Measurements from ENCODE around the gene TRIM13.
A peak's percentile ranks its signal among the peaks of the same experiment; 100 is the strongest.
"Not testable (repeated sequence)": the region's sequence is repeated elsewhere in the genome, so short reads cannot be mapped to it uniquely, and the experiment has no call there.

Gene TRIM13

GRCh38 chr13:49996951-49997895 is at the start of gene TRIM13:
Gene TRIM13 (plus strand): TSS chr13:49997042. CDS start chr13:50011941, 14,899 bp downstream.
- peak; percentile 68 for DNase-seq

GRCh38 chr13:49948777-49949270 is 48.0 kb upstream of the TRIM13 start:
- DNase-seq: not testable (repeated sequence)

GRCh38 chr13:49951754-49952535 is 44.9 kb upstream of the TRIM13 start:
- no peak for DNase-seq

- DNase-seq: no peak
These were observed 43.3 kb upstream of the TRIM13 start for GRCh38 chr13:49953560-49953959.

- no peak for DNase-seq
These were observed 42.0 kb upstream of the TRIM13 start for GRCh38 chr13:49954674-49955455.

- no peak for DNase-seq
These were observed 40.7 kb upstream of the TRIM13 start for GRCh38 chr13:49956131-49956530.

- no peak for DNase-seq
These were observed 38.5 kb upstream of the TRIM13 start for GRCh38 chr13:49958321-49958720.

GRCh38 chr13:49967456-49967855 is 29.4 kb upstream of the TRIM13 start:
- no peak for DNase-seq

GRCh38 chr13:49972709-49973108 is 24.1 kb upstream of the TRIM13 start:
- no peak for DNase-seq

- no peak for DNase-seq
These were observed 21.0 kb upstream of the TRIM13 start for GRCh38 chr13:49975826-49976225.

- DNase-seq: peak; percentile 68
These were observed 20.3 kb upstream of the TRIM13 start for GRCh38 chr13:49976314-49977258.

- DNase-seq: no peak
These were observed 18.9 kb upstream of the TRIM13 start for GRCh38 chr13:49977992-49978391.

GRCh38 chr13:49980266-49980665 is 16.6 kb upstream of the TRIM13 start:
- no peak for DNase-seq

GRCh38 chr13:49985129-49985528 is 11.7 kb upstream of the TRIM13 start:
- DNase-seq: no peak

GRCh38 chr13:49986471-49986870 is 10.4 kb upstream of the TRIM13 start:
- DNase-seq: no peak

- DNase-seq: not testable (repeated sequence)
These were observed 6.2 kb upstream of the TRIM13 start for GRCh38 chr13:49990612-49991011.

- DNase-seq: no peak
These were observed 3.7 kb upstream of the TRIM13 start for GRCh38 chr13:49993111-49993510.

- DNase-seq: no peak
These were observed 3.2 kb upstream of the TRIM13 start for GRCh38 chr13:49993666-49994065.

GRCh38 chr13:49995625-49996101 is 1.2 kb upstream of the TRIM13 start:
- DNase-seq: no peak

- peak; percentile 80 for DNase-seq
These were observed 504 bp upstream of the TRIM13 start for GRCh38 chr13:49996161-49996915.

- no peak for DNase-seq
These were observed 1.1 kb downstream of the TRIM13 start for GRCh38 chr13:49997955-49998354.
